Right ventricle myocardium inferior (tissue), 1 donor: ENCODE measurements around the gene DIPK1B. TPM values are rescaled to one million over a fixed set of nuclear protein-coding genes. Genes with fewer than 3 reads are reported as not detected.

Experiments
- ATAC-seq: fragments of 200-7000 bp; cut with Tn5 transposase; one replicate; pipeline ENCODE4 v1.9.1; 2020; ENCODE audit warnings: mild to moderate bottlenecking, moderate library complexity
- DNase-seq: peaks from one replicate; pipeline ENCODE4 v3.0.0; 2021; ENCODE audit errors: missing footprints
- intact Hi-C: fragments of 100-400 bp; cut with DNase I; formaldehyde crosslinking; loops from one replicate; pipeline ENCODE4 v1.11.0; 2022
- long read RNA-seq: library from polyadenylated mRNA; unstranded; transcript quantifications from one replicate; pipeline ENCODE4 v2.0.0, GENCODE V29; 2021
- total RNA-seq: library from RNA; stranded (reverse); fragmentation: NEBNext Ultra II Directional; extraction: Animal tissue kit (Norgen Biotek cat#: 25700); gene quantifications from one replicate; pipeline ENCODE4 v1.2.1, GENCODE V29; 2021
- donor health status: DM: no; HTN: yes; CAD: no; lungs with severe emphysema.

The DIPK1B gene
- total RNA-seq = 16.4 TPM
- long read RNA-seq, transcript FAM69B-202 (5 exons, 1,668 nt) = major isoform, 37 of 46 reads
- long read RNA-seq, partial matches to known transcripts = 1 of 46 reads
- long read RNA-seq, other reads (novel, unspliced or antisense) = 6 of 46 reads

GRCh38 chr9:136711751-136712689 is at the start of gene DIPK1B:
TSS of gene DIPK1B (plus strand) at chr9:136712572. CDS start at chr9:136712666, 94 bp downstream.
- DNase-seq (no peak), ATAC-seq (peak; percentile 13)
- intact Hi-C loops = no loop called here

- ATAC-seq (peak; percentile 24), DNase-seq (peak; percentile 73)
- intact Hi-C loops = loop anchor here (2.0 kb wide), 1 partner anchor 18 kb away; no protein-coding TSS in a partner anchor
Observed at GRCh38 chr9:136662656-136663581, 49.5 kb upstream of the DIPK1B start, which contains the start of gene EGFL7. TSS of gene EGFL7 (plus strand) at chr9:136662916. CDS start at chr9:136668283, 5,367 bp downstream.

GRCh38 chr9:136664000-136664915 is 48.1 kb upstream of the DIPK1B start:
- intact Hi-C loops = loop anchor here (2.0 kb wide), 1 partner anchor 19 kb away; no protein-coding TSS in a partner anchor
- DNase-seq = no peak
- no peak for ATAC-seq

DNA sequence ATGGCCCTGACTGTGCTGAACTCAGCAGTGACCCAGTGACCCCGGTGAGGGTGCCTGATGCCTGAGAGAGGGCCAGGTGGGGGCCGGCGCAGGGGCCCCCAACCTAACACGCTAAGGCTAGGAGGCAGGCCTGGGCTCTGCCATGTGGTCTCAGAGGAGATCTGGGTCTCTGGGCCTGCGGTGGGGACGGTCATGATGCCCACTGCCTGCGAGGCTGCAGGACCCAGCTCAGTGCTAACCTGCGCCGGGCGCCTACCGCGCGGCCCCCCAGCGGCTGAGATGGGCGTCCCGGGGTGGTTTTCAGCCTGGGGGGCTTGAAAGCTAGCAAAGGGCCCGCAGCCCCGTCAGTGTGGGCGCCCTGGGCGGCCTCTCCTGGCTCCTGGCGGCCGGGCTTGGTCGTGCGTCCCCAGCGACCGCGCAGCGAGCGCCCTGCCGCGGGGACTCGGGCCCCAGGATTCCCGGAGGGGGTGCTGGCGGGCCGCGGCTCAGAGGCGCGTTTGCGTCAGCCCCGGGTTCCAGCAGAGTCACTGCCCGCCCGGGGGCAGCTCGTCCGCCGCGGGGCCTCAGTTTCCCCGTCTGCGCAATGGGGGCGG is 47.2 kb upstream of the DIPK1B start:
- DNase-seq (no peak), ATAC-seq (no peak)
- intact Hi-C loops = no loop called here

GRCh38 chr9:136665704-136666371 is 46.5 kb upstream of the DIPK1B start:
- no peak for ATAC-seq
- intact Hi-C loops = no loop called here

DNA sequence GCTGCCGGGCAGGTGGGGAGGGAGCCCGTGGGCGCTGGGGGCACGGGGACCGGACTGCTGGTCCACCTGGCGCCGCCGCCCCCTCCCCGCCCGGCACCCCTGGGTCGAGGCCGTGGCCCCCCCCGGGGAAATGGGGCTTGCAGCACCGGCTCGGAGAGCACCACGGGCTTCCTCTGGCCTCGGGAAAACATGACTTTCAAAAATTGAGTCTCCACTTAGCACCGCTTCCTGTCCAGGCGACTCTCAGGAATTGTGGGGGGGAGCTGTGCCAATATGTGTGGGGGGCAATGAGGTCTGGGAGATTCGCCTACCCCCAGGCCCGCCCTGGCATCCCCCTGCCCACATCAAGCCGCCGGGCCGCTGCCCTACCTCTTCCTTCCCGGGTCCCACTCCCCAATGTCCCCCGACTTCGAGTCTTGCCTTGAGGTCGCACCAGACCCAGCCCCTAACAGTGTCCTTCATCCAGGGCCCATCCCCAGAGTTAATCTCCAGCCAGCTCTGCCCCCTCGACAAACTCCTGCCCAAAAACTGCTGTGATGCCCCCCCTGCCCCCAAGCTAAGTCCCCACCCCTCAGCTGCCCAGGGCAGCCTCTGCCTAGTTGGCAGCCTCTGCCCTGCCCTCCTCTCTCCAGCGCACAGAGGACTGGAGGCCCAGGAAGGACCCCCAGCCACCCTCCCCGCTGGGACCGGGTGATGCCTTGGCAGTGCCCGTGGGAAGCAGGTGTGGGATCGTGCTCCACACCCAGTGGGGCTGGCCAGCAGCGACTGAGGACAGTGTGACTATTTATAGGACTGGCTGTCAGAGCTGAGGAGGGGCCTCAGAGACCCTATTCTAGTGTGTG is 45.8 kb upstream of the DIPK1B start:
- ATAC-seq (no peak), DNase-seq (peak; percentile 67)
- intact Hi-C loops = no loop called here

More at GRCh38 chr9:136665704-136666371, 46.5 kb upstream of the DIPK1B start:
- DNase-seq = no peak

- ATAC-seq = no peak
- intact Hi-C loops = no loop called here
- DNase-seq = no peak
Observed at GRCh38 chr9:136667214-136667939, 45.0 kb upstream of the DIPK1B start.

DNA sequence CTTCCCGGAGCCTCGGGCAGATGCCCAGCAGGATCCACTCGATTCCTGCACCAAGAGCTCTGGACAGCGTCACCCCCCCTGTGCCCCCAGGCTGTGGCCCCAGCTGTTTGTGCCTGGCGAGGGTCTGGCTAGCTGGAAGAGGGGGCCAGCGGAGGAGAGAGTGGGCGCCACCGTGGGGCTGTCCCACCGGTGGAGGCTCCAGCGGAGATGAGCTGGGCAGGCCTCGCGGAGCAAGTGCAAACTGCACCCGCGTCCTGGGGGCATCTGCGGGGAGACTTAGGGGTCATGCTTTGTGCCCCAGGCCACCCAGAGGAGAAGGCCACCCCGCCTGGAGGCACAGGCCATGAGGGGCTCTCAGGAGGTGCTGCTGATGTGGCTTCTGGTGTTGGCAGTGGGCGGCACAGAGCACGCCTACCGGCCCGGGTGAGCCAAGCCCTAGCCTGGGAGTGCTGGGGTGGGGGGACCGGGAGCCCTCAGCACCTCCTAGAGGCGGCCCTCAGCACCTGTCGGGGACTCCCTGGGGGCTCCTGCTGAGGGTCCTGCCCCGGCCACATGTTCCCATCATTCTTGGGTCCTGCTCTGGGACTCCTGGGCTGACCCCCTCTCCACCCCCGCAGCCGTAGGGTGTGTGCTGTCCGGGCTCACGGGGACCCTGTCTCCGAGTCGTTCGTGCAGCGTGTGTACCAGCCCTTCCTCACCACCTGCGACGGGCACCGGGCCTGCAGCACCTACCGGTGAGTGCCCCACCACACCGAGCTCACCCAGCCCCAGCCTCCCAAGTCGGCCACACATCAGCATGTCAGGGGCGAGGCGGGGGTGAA is 44.2 kb upstream of the DIPK1B start:
- intact Hi-C loops = no loop called here
- ATAC-seq (no peak), DNase-seq (peak; percentile 66)

DNA sequence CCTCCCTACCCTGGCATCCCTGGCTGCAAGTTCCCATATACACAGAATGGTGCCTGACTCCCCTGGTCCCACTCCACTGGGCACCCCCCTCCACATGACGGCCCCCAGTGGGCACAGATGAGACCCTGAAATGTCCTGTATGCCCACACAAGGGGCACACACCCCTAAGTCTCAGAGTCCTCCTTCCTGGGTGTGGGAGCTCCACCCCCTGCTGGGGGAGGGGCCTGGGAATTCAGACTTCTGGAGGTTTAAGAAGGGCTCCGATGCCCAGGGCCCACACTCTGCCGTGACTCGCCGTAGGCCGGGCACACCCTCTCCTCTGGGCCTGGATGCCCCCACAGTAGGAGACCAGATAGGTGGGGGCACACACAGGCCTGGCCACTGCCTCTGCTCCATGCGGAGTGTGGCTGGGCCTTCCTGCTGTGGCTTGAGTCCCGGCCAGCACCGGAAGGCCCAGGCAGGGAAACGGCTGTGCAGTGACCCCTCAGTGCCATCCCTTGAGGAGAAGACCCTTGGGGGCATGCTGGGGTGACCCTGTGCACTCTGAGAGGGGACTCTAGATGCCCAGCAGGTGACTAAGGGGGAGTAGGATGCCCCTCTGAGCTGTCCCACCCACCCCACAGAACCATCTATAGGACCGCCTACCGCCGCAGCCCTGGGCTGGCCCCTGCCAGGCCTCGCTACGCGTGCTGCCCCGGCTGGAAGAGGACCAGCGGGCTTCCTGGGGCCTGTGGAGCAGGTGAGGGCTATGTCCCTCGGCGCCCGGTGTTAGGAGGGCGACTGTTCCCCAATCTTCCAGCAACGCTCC is 43.2 kb upstream of the DIPK1B start:
- DNase-seq (no peak), ATAC-seq (no peak)
- intact Hi-C loops = no loop called here

GRCh38 chr9:136669791-136670464 is 42.4 kb upstream of the DIPK1B start:
- intact Hi-C loops = loop anchor here (5.0 kb wide), 1 partner anchor 47 kb away; no protein-coding TSS in a partner anchor
- DNase-seq (no peak), ATAC-seq (no peak)

DNA sequence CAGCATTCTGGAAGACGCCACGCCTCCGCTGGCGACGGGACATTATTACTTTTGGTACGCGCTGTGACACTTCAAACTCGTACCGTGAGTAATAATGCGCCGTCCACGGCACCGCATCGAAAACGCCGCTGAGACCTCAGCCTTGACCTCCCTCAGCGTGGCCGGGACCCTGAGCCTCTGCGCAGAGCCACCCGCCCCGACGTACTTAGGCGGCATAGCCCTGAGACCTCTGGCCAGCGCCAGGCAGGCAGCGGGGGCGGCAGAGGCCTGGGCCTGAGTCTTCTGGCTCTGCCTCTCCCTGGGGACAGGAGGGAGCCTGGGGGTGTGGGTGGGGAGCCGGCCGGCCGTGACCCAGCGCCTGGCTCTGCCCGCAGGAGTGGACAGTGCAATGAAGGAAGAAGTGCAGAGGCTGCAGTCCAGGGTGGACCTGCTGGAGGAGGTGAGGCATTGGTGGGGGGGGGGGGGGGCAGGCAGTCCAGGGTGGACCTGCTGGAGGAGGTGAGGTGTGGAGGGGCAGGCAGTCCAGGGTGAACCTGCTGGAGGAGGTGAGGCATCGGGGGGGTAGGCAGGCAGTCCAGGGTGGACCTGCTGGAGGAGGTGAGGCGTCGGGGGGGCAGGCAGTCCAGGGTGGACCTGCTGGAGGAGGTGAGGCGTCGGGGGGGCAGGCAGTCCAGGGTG is 41.7 kb upstream of the DIPK1B start:
- intact Hi-C loops = loop anchor here (5.0 kb wide), 1 partner anchor 47 kb away; no protein-coding TSS in a partner anchor

GRCh38 chr9:136671254-136671614 is 41.1 kb upstream of the DIPK1B start:
- no peak for ATAC-seq

More for the DNA sequence above, 41.7 kb upstream of the DIPK1B start:
- DNase-seq = no peak
- no peak for ATAC-seq

More at GRCh38 chr9:136671254-136671614, 41.1 kb upstream of the DIPK1B start:
- DNase-seq = no peak
- intact Hi-C loops = loop anchor here (5.0 kb wide), 1 partner anchor 46 kb away; no protein-coding TSS in a partner anchor
